ENCODE results near the gene TRIB2. TPM values are rescaled to one million over a fixed set of nuclear protein-coding genes. Genes with fewer than 3 reads are reported as not detected.

TRIB2 gene
- polyA plus RNA-seq, 5 donors, result 63.3 to 85.2 (median 77.2) TPM

GRCh38 chr2:12773586-12774394 lies 57.1 kb downstream of the TRIB2 start:
- no peak for DNase-seq

GRCh38 chr2:12774395-12774727 lies 57.6 kb downstream of the TRIB2 start:
- no peak for DNase-seq

GRCh38 chr2:12776521-12776961 lies 59.8 kb downstream of the TRIB2 start:
- no peak for DNase-seq

- no peak for DNase-seq
Observed at GRCh38 chr2:12778369-12778768, 61.6 kb downstream of the TRIB2 start.

- no peak for DNase-seq
Observed at GRCh38 chr2:12778811-12779579, 62.3 kb downstream of the TRIB2 start.

- DNase-seq, result no peak
Observed at GRCh38 chr2:12781329-12781728, 64.6 kb downstream of the TRIB2 start.

GRCh38 chr2:12787891-12788801 lies 71.4 kb downstream of the TRIB2 start:
- DNase-seq, result no peak

GRCh38 chr2:12791906-12792305 lies 75.2 kb downstream of the TRIB2 start:
- DNase-seq, result no peak

All from right lung (tissue), 5 donors.